Activated B cell treated with CpG ODN at 0.5 μM for 24 hours (primary cell): ENCODE results near the gene CCSER2. TPM values are rescaled to one million over a fixed set of nuclear protein-coding genes. Genes with fewer than 3 reads are reported as not detected.

Source experiments
- ATAC-seq: fragments of 200-7000 bp; cut with Tn5 transposase; one replicate; pipeline ENCODE4 v1.10.0; 2021; ENCODE audit warnings: low read depth, mild to moderate bottlenecking, moderate library complexity
- CTCF ChIA-PET: fragments of 350-600 bp; sonication (Branson Sonifier 250); formaldehyde crosslinking; loops from one replicate; lab custom pipeline; 2021; ENCODE audit warnings: antibody characterized with exemption; lab: Charles Lee
- POLR2A ChIA-PET: fragments of 350-600 bp; sonication (Branson Sonifier 250); formaldehyde crosslinking; loops from one replicate; lab custom pipeline; 2021; ENCODE audit warnings: antibody characterized with exemption; lab: Charles Lee
- DNase-seq: peaks from one replicate; pipeline ENCODE4 v3.0.0; 2022
- H3K27ac Mint-ChIP-seq: one replicate; pipeline ENCODE4 v1.8.0; 2020; ENCODE audit warnings: mixed read lengths
- H3K27me3 Mint-ChIP-seq: one replicate; pipeline ENCODE4 v1.8.0; 2021; ENCODE audit warnings: mixed read lengths
- H3K36me3 Mint-ChIP-seq: one replicate; pipeline ENCODE4 v1.8.0; 2021; ENCODE audit warnings: low read depth, mixed read lengths
- H3K4me1 Mint-ChIP-seq: one replicate; pipeline ENCODE4 v1.8.0; 2021; ENCODE audit warnings: mixed read lengths
- H3K4me3 Mint-ChIP-seq: one replicate; pipeline ENCODE4 v1.8.0; 2020; ENCODE audit warnings: mild to moderate bottlenecking, mixed read lengths
- H3K9me3 Mint-ChIP-seq: one replicate; pipeline ENCODE4 v1.8.0; 2020; ENCODE audit warnings: mixed read lengths
- intact Hi-C: fragments of 100-400 bp; cut with micrococcal nuclease; formaldehyde crosslinking; loops from one replicate; pipeline ENCODE4 v1.15.1; 2024
- total RNA-seq: library from RNA; stranded (reverse); gene quantifications from 2 replicates; pipeline ENCODE4 v1.2.3, GENCODE V29; 2022
- TF ChIP-seq, protein P1 (sequence below): fragments of 200-600 bp; IDR thresholded peaks from one replicate; pipeline ENCODE4 v1.8.0; 2022; ENCODE audit warnings: antibody characterized with exemption, mild to moderate bottlenecking

Gene CCSER2
- total RNA-seq, 1 donor from 2014 or later: 57.1 TPM

GRCh38 chr10:84530724-84531325 lies 202.4 kb downstream of the CCSER2 start:
- intact Hi-C loops: no loop called here
- ATAC-seq (no peak), DNase-seq (no peak)
- CTCF ChIA-PET: interaction anchor here (1.4 kb wide), 1 partner anchor 10 kb away, joined by 4 read pairs; no protein-coding TSS in a partner anchor
- Mint-ChIP-seq H3K4me3 (no peak overlapping the region), H3K27me3 (peaks cover 6% of the 10 kb centered on the region), H3K9me3 (peaks cover 4% of the 10 kb centered on the region), H3K27ac (no peak overlapping the region), H3K36me3 (no peaks in the 10 kb centered on the region), H3K4me1 (no peaks in the 10 kb centered on the region)
- TF ChIP-seq, protein P1, sequence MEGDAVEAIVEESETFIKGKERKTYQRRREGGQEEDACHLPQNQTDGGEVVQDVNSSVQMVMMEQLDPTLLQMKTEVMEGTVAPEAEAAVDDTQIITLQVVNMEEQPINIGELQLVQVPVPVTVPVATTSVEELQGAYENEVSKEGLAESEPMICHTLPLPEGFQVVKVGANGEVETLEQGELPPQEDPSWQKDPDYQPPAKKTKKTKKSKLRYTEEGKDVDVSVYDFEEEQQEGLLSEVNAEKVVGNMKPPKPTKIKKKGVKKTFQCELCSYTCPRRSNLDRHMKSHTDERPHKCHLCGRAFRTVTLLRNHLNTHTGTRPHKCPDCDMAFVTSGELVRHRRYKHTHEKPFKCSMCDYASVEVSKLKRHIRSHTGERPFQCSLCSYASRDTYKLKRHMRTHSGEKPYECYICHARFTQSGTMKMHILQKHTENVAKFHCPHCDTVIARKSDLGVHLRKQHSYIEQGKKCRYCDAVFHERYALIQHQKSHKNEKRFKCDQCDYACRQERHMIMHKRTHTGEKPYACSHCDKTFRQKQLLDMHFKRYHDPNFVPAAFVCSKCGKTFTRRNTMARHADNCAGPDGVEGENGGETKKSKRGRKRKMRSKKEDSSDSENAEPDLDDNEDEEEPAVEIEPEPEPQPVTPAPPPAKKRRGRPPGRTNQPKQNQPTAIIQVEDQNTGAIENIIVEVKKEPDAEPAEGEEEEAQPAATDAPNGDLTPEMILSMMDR: no peak
- POLR2A ChIA-PET: no interaction called here

GRCh38 chr10:84531396-84531795 lies 203.0 kb downstream of the CCSER2 start:
- ATAC-seq: no peak
- ChIA-PET CTCF (interaction anchor here (1.4 kb wide), 1 partner anchor 9 kb away, joined by 4 read pairs; no protein-coding TSS in a partner anchor), POLR2A (no interaction called here)
- Mint-ChIP-seq H3K4me1 (no peaks in the 10 kb centered on the region), H3K27me3 (peaks cover 6% of the 10 kb centered on the region), H3K4me3 (no peak overlapping the region), H3K36me3 (no peaks in the 10 kb centered on the region), H3K9me3 (no peaks in the 10 kb centered on the region), H3K27ac (no peak overlapping the region)
- intact Hi-C loops: no loop called here
- DNase-seq: no peak
- TF ChIP-seq, protein P1: no peak

GRCh38 chr10:84534168-84534567 lies 205.8 kb downstream of the CCSER2 start:
- intact Hi-C loops: no loop called here
- no peak for DNase-seq
- CTCF ChIA-PET: interaction anchor here (9.9 kb wide), 1 partner anchor 269 kb away, joined by 207 read pairs; no protein-coding TSS in a partner anchor
- POLR2A ChIA-PET: no interaction called here
- Mint-ChIP-seq H3K4me1 (peaks cover 3% of the 10 kb centered on the region), H3K27me3 (peaks cover 13% of the 10 kb centered on the region), H3K27ac (no peak overlapping the region), H3K36me3 (no peaks in the 10 kb centered on the region), H3K4me3 (no peak overlapping the region), H3K9me3 (no peaks in the 10 kb centered on the region)
- TF ChIP-seq, protein P1: no peak
- ATAC-seq: no peak

DNA sequence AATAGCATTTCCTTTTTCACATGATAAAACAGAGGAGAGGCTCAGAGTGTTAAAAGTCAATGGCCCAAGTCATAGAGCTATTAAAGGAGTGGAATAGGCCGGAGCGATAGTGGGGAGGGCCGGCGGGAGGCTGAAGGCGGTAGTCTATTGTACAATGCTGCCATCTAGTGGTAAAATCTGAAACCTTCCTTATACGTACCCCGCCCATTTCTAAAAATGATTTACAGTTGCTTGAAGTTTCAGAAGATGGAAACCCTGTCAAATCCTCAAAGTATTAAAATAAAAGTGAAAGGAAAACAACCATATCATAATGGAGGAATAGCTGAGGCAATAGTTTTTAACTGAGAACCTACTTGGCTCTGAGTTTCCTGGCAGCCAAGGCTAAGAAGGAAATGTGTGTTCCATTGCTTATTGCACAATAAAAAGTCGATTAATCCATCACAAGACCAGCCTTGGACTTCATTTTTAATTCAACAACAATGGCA lies 209.1 kb downstream of the CCSER2 start:
- no peak for DNase-seq
- Mint-ChIP-seq H3K27ac (no peak overlapping the region), H3K4me3 (no peak overlapping the region), H3K4me1 (peaks cover 8% of the 10 kb centered on the region), H3K36me3 (no peaks in the 10 kb centered on the region), H3K27me3 (peaks cover 33% of the 10 kb centered on the region), H3K9me3 (no peaks in the 10 kb centered on the region)
- ChIA-PET POLR2A (no interaction called here), CTCF (interaction anchor here (0.6 to 9.9 kb wide), 18 partner anchors 11 to 388 kb away, joined by 3 to 207 read pairs (median 4); no protein-coding TSS in a partner anchor)
- peak; percentile 79 for ATAC-seq
- intact Hi-C loops: loop anchor here (1.0 to 5.0 kb wide), 5 partner anchors 107 to 390 kb away; no protein-coding TSS in a partner anchor
- TF ChIP-seq, protein P1: peak; percentile 41

DNA sequence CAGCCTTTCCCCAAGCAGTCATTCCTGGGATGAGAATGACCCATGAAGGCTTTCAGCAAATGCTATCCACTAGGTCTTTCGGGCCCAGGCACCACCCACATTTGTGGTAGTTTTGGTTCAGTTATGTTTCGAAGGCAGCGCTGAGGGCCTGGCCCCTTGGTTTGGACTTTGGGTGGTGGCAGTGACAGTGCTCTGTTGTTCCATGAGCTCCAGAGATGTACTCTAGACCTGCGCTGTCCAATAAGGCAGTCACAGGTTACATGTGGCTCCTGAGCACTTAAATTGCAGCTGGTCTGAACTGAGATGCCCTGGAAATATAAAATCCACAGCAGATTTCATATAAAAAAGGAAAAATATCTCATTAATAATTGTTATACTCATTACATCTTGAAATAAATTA lies 209.6 kb downstream of the CCSER2 start:
- H3K9me3 Mint-ChIP-seq: no peaks in the 10 kb centered on the region
- TF ChIP-seq, protein P1: no peak
- H3K27me3 Mint-ChIP-seq: peaks cover 37% of the 10 kb centered on the region

More for the DNA sequence above, 209.6 kb downstream of the CCSER2 start:
- intact Hi-C loops: loop anchor here (5.0 kb wide), 1 partner anchor 391 kb away; no protein-coding TSS in a partner anchor
- Mint-ChIP-seq H3K4me3 (no peak overlapping the region), H3K36me3 (no peaks in the 10 kb centered on the region), H3K4me1 (peaks cover 8% of the 10 kb centered on the region), H3K27ac (no peak overlapping the region)
- ATAC-seq (no peak), DNase-seq (no peak)
- ChIA-PET CTCF (interaction anchor here (0.9 to 9.9 kb wide), 10 partner anchors 10 to 273 kb away, joined by 3 to 207 read pairs (median 4); no protein-coding TSS in a partner anchor), POLR2A (no interaction called here)
